HG02763 (cell line): ENCODE results near the gene DENND1B.

Experiments used
- ATAC-seq: cut with Tn5 transposase; IDR thresholded peaks from one replicate; pipeline ENCODE4 v1.9.1; 2021; ENCODE audit warnings: mild to moderate bottlenecking, moderate library complexity; ENCODE audit not compliant: unreplicated experiment

Gene DENND1B

GRCh38 chr1:197775282-197776262, at the start of gene DENND1B:
TSS of gene DENND1B (minus strand) at chr1:197775480. CDS start at chr1:197775155, 325 bp downstream.
- peak; percentile 79 for ATAC-seq

DNA sequence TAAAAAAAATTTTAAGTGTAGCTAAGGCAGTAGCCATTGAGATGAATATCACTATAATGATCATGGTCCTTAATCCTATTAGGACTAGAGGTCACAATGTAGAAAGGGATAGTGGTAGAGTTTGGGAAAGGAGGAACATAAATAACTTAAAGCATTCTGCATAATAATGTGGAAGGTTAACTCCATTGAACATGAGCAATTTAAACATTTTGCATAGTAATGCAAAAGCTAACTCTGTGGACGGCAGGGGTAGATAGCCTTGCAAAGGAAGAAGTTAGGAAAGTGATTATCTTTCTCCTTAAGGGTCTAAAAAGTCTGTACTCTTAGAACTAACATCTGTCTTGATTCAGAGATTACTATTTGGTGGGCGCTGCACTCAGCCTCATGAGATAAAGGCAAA, 39.0 kb upstream of the DENND1B start:
- no peak for ATAC-seq

DNA sequence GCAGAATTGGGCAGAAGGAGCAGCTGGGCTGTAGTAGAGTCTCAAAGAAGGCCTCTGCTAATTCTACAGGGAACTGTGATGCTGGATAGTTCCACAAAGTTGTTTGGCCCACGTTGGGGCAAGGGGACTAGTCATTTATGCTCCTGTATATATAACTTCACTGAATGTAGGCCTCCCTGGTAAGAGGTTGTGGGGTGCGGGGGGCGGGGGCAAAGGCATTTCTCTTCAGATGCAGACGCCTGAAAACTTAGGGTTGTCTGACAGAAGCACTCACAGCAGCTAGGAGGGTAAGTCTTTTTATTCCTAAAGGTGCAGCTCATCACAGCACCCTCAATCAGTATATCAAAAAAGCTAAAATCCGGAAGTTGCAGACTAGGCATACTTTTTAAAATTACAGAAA, 38.5 kb upstream of the DENND1B start:
- ATAC-seq = no peak

- ATAC-seq = no peak
Observed at GRCh38 chr1:197811769-197812168, 36.5 kb upstream of the DENND1B start.

- ATAC-seq = no peak
Observed at GRCh38 chr1:197810812-197811211, 35.5 kb upstream of the DENND1B start.

DNA sequence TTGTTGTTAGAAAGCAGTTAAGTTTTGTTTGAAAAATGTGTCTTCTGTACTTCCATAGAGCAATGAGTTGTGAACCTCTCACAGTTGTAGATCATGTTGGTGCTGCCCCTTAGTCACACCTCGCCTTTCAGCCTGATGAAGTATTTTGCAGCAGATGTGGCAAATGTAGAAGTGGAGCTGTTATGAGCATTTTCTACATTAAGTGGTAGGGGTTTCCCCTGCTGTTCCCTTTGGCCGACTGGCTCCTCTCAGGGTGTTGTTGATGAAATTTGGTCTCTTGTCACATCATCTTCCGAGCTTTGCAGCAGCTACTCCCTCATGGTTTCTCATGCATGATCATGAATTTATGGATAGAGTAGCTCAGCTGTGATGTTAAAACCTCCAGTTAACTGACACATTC, 33.6 kb upstream of the DENND1B start:
- ATAC-seq = no peak

- no peak for ATAC-seq
Observed at GRCh38 chr1:197807739-197808453, 32.6 kb upstream of the DENND1B start.

- ATAC-seq = no peak
Observed at GRCh38 chr1:197807216-197807615, 31.9 kb upstream of the DENND1B start.

DNA sequence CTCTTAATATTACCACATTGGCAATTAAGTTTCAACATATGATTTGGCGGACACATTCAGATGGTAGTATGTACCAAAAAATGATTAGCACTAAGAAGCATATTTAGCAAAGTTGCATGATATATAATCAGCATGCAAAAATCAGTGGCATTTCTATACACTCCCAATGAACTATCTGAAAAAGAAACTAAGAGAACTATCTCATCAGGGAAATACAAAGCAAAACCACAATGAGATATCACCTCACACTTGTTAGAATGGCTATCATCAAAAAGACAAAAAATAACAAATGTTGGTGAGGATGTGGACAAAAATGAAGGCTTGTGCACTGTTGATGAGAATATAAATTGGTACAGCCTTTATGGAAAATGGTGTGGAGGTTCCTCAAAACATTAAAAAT, 31.4 kb upstream of the DENND1B start:
- no peak for ATAC-seq

DNA sequence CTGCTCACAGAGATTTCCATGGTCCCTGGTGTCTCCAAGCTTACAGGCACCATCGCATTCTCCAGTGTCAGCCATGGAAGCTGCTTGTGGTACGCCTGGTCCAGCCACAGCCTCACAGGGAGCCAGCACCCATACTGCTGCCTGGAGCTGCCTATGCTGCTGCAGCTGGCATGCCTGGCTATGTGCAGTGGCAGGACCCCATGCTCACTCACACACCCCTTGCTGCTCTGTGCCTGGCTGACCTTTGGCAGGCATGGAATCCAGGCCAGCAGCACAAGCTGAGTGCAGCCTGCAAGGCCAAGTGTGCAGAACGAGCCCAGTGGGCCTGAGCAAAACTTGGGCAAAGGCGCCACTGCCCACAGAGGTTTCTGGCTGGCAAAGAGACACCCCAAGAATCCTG, 26.4 kb upstream of the DENND1B start:
- no peak for ATAC-seq

GRCh38 chr1:197801111-197801482, 25.8 kb upstream of the DENND1B start:
- no peak for ATAC-seq

GRCh38 chr1:197800379-197801110, 25.3 kb upstream of the DENND1B start:
- no peak for ATAC-seq

DNA sequence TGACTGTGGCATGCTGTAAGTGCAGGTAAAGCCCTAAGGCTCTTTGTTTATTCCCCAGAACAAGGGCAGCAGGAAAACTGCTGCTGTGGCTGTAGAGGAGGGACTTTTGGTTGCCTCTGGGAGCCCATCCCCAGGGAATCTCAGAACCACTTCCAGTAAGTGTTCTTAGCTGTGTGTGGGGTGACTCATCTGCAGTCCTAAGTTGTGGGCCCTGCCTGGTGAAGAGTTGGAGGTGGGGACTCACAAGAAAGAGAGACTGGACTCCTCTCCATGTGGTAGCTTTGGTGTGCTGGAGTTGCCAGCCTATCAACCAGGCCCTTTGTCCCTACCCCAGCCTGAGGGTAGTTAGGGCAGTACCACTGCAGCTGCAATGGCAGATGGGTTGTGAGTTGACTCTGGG, 24.0 kb upstream of the DENND1B start:
- no peak for ATAC-seq

DNA sequence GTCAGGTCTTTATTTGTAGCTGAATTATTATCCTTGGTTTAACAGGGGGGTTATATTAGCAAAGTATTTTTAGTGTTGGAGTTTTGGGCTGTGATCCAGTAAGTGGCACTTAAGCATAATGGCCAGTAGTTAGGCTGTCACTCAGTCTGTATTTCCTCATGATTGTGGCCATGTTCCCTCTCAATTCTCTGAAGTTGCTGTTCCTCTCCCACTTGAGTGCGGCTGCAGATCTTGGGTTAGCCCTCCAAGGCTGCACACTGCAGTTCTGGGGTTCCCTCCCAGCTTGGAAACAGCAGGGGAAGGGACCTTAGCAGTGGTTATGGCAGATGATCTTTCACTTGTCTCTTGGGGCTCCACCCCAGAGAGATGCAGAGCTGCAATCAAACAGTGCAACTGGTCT, 23.2 kb upstream of the DENND1B start:
- no peak for ATAC-seq

DNA sequence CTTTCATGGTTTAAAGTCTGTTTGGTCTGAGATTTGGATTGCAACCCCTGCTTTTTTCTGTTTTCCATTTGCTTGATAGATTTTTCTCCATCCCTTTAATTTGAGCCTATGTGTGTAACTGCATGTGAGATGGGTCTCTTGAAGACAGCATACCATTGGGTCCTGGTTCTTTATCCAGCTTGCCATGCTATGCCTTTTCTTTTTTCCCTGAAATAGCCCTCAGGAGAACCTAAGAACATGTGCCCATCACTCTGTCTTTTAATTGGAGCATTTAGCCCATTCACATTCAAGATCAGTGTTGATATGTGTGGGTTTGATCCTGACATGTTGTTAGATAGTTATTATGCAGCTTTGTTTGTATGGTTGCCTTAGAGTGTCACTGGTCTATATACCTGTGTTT, 21.7 kb upstream of the DENND1B start:
- ATAC-seq = no peak

GRCh38 chr1:197788741-197789739, 13.8 kb upstream of the DENND1B start:
- no peak for ATAC-seq

DNA sequence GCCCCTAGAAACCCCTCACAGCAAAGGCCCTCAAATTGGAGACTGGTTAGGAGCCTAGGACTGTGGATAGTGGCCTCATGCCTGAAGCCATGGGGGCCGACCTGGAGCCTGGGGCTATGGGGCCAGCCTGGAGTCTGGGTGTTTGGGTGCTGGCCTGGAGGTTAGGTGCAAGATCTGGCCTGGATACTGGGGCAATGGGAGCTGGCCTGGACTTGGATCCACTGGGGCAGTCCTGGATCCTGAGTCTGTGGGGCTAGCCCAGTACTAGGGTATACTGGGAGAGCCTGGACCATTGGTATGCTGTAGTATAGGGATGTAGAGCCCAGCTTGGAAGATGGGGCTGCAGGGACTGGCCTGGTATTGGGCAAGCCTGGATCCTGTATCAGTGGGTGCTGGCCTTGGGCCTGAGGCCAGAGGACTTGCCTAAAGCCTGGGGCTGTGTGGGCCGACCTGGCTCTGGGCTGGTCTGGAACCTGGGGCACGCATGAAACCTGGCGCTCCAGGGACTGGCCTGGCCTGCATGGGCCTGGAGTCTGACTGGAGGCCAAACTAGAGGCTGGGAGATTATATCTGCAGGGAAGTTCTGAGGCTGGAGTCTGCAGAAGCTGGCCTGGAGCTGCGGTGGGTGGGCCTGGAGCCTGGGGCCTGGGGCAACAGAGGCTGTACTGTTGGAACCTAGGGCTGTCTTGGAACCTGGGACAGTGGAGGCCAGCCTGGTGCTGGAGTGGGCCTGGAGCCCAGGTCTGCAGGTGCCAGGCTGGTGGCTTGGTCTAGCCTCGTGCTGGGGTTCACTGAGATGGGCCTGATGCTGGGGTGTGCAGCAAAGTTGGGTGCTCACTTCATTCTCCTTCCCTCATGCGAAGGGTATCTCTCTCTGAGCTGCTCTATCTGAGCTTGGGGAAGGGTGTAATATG, 12.6 kb upstream of the DENND1B start:
- ATAC-seq = no peak

GRCh38 chr1:197787056-197787455, 11.8 kb upstream of the DENND1B start:
- no peak for ATAC-seq

- no peak for ATAC-seq
Observed at GRCh38 chr1:197786280-197786679, 11.0 kb upstream of the DENND1B start.
